HG03066 (cell line): Measurements from ENCODE around the gene BCO2.
"Not testable (repeated sequence)": the region's sequence is repeated elsewhere in the genome, so short reads cannot be mapped to it uniquely, and the experiment has no call there.

Experiments
- ATAC-seq: cut with Tn5 transposase; IDR thresholded peaks from one replicate; pipeline ENCODE4 v1.9.1; 2021; ENCODE audit warnings: low read depth; ENCODE audit not compliant: unreplicated experiment

The BCO2 gene

DNA sequence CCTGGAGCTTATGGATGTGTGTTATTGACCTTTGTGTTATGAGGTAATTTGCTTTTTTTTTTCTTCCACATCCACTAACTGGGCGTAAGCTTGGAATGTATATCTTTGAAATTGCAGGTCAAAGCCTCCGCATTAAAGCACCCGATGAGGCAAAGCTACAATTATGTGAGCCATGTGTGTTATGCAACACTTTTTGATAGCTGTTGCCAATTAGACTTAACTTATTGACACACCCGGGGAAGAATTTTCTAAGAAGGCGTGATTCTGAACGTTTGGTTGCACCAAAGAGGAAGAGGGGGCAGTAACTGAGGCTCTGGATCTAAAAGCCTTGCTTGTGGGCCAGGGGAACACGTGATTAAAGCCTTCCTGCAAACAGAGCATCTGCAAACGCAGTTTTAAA lies 8.8 kb upstream of the BCO2 start:
- no peak for ATAC-seq

DNA sequence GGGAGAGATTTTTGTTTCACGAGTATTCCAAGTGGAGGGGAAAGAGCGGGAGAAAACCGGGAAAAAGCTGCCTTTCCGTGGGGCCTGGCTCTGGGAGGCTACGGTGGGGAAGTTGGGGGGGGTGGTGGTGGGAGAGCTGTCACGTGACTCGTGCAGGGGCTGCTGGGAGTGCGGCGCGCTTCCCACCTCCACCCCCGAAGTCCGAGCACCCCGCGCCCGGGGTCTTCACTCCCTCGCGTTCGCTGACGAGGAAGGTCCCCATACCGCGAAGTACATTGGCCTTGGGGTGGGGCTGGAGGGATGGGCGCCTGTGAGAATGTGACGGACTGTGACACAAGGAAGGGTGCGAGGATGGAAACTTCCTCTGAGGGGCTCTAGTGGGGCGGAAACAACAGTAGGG lies 8.2 kb upstream of the BCO2 start, which contains the start of gene TEX12:
Gene TEX12, plus strand, starts transcription at position 228 of the 400 bp plus-strand sequence. CDS start 1,897 bp downstream, outside the sequence.
- no peak for ATAC-seq

DNA sequence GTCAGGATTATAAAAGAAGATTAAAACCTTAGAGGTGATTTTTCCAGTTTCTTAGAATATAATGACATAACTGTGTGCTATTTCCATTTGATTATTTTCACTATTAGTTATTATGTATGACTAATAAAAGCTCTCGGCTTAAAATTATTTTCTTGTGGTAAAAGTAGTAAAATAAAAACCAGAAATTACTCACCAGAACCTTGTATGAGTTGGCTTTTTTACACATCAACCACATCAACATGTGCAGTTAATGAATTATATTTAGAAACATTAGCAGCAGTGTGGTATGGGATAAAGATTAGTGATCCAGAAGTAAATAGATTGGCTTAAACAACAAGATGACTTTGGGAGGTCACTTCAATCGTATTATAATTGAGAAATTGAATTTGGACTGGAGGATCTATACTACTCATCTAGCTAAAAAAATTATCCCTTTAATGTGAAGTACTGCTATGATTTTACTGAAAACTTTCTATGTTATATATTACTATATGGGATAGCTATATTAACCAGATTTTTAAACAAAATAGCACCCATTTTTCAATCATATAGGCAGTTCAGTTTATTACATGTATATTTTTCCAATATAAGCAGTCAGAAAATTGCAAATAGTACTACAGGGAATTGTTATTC lies 2.8 kb upstream of the BCO2 start:
- no peak for ATAC-seq

DNA sequence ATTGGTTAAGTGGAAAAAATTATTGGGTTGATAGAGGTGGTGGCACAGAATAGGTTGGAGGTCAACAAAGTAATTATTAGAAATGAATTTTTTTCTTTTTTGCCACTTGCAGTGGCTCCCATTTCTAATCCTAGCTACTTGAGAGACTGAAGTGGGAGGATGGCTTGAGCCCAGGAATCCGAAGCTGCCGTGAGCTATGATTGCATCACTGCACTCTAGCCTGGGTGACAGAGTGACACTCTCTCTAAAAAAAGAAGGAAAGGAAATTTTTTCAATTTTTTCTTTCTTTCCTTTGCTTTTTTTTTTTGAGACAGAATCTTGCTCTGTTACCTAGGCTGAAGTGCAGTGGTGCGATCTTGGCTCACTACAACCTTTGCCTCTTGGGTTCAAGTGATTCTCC lies 2.2 kb upstream of the BCO2 start:
- no peak for ATAC-seq

DNA sequence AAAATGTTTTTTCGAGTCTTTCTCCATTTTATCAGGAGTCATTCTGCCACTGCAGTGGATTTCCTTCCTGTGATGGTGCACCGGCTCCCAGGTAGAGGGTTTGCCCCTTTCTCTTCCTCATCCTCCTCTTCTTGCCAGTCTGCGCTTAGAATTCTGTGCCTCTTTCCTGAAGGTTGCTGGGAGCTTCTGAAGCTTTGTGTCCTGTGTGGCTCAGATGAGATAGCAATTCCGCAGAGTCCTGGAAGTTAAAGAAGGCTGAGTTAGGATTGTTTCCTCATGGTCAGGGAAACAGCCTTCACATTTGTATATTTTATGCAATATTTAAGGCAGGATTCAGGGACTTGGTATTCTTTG lies 264 bp downstream of the BCO2 start:
- no peak for ATAC-seq

DNA sequence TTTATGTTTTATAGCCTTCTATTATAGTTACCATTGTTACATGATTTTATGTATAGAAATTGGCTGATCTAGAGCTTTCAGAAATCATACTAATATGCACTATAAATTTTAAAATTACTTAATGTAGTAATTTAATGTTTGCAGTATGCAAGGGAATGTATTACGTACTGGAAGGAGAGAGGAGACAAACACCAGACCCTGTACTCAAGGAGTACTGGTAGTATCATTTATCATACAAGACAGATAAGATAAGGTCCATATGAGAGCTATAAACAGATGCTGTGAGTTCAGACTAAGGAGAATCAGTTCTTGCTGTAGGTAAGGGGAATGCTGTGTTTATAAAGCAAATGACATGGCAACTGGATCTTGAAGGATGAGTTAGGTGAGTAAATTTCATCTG lies 765 bp downstream of the BCO2 start:
- no peak for ATAC-seq

DNA sequence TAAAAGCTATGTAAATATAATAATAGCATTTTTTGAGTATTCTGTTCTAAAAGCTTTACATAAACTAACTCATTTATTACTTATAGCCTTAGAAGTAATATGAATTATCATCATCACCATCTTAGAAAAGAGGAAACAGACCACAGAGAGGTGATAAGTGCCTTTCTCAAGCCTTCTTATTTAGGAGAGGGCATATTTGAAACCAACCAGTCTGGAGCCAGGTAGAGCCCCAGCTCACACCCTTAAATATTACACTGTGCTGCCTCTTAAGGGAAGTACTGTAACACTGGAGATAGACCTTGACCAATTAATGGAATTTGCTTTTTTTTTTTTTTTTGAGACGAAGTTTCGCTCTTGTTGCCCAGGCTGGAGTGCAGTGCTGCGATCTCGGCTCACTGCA lies 2.3 kb downstream of the BCO2 start:
- no peak for ATAC-seq

DNA sequence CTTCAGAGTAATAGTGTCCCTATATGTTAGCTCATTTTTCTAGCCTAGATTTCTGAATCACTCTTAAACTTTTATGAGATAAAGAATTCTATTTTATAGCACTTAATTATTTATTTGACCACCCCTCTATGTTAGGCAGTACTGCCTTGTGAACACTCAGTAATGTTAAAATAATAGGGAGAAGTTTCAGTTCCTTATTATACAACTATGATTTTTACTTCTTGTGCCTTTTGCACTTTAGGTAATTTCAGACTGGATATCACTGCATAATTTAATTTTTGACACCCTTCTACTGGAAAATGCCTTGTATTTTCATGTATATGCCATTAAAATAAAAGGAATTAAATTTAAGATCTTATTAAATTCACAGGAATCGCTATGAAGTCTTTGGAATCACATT lies 3.1 kb downstream of the BCO2 start:
- ATAC-seq = no peak

DNA sequence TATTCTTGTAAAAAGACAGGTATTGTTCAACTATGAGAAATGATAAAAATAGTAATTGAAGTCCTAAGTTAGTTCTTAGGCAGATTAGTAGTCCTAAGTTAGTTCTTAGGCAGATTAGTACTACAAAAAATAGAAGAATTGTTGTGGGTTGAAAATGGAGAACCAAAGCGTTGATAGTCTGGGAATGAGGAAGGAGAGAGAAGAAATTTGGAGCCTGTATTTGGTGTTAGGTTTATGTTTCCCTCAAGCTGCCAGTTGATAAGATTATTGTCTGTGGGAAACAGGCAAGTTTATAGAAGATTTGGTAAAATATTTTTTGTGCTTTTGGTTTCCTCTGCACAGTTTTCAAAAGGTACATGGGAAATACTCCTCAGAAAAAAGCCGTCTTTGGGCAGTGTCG lies 3.6 kb downstream of the BCO2 start:
- no peak for ATAC-seq

DNA sequence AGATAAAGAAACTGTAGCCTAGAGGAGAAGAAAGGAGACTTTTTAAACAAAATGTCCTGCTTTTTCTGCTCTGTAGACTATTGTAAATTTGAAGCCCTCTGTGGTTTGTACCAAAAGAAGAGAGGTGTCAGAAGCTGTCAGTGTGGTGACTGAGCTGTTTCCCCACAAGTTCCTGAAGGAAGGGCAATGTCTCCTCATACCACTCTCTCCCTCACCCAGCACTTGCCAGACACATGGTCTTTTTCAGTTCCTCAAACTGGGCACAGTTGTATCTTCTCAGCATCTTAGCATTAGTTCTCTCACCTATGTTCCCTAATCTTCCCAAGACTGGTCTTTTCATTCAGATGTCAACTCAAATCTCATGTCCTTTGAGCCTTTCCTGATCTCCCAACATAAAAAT lies 4.3 kb downstream of the BCO2 start:
- no peak for ATAC-seq

DNA sequence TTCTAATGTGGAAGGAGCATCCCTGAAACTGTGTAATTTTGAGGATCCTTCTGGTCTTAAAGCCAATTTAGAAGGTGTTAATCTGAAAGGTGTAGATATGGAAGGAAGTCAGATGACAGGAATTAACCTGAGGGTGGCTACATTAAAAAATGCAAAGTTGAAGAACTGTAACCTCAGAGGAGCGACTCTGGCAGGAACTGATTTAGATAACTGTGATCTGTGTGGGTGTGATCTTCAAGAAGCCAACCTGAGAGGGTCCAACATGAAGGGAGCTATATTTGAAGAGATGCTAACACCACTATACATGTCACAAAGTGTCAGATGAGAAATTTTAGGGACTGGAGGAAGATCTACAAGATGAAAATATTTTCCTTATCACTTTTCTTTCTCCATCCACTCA lies 7.6 kb downstream of the BCO2 start:
- no peak for ATAC-seq

DNA sequence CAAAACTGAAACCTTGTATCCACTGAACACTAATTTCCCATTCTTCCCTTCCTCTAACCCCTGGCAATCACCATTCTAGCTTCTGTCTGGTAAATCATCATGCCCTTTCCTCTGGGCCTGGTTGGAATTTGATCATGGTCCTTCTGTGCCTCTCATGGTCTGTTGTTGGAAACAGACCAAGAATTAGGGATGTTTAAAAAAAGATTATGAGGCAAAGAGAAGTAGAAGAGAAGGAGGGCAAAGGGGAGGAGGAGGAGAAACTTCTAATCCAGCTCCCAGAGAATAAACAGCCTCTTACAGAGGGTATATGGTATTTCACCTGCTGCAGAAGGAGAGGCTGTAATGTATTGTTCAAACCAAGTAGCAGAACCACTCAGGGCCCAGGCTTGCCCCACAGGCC lies 10.6 kb downstream of the BCO2 start:
- ATAC-seq = no peak

DNA sequence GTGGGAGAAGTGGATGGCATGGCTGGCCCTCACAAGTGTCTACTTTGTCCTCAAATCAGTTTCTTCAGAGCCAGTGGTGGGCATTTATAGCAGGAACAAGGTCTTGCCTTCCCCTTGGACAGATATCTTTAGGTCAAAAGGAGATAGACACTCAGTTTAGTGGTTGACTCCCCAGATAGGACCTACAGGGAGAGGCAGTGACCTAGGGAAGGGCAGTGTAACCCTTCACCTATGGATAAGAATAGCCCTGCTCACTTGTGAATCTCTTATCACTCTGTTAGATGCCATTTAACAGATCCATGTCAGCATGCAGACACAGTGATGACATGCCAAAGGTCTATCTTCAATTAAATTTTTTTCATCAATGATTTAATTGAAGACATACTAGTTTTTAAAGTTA lies 11.0 kb downstream of the BCO2 start:
- no peak for ATAC-seq

DNA sequence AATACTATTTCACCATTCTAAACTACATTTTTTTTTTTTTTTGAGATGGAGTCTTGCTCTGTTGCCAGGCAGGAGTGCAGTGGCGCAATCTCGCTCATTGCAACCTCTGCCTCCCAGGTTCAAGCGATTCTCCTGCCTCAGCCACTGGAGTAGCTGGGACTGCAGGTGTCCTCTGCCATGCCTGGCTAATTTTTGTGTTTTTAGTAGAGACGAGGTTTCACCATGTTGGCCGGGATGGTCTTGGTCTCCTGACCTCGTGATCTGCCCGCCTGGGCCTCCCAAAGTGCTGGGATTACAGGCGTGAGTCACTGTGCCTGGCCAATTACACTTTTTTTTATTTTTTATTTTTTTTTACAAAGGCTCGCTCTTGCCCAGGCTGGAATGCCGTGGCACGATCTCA lies 19.8 kb downstream of the BCO2 start:
- not testable (repeated sequence) for ATAC-seq

DNA sequence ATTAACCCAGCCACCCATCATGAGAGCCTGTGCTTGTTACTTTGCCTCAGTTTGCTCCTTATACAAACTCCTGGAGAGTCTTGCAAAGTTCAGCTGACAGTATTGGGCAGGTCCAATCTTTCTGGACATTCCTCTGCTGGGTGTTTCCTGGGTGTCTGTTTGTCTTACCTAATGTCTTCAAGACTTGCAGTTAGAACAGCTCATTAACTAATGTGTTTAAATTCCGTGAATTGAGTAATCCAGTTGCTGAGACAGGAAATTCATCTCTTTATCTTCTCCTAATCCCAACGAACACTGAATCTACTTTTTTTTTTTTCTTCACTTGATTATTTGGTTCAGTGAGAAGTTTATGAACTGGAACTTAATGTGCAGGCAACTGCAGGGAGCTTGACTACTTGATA lies 20.6 kb downstream of the BCO2 start:
- no peak for ATAC-seq

DNA sequence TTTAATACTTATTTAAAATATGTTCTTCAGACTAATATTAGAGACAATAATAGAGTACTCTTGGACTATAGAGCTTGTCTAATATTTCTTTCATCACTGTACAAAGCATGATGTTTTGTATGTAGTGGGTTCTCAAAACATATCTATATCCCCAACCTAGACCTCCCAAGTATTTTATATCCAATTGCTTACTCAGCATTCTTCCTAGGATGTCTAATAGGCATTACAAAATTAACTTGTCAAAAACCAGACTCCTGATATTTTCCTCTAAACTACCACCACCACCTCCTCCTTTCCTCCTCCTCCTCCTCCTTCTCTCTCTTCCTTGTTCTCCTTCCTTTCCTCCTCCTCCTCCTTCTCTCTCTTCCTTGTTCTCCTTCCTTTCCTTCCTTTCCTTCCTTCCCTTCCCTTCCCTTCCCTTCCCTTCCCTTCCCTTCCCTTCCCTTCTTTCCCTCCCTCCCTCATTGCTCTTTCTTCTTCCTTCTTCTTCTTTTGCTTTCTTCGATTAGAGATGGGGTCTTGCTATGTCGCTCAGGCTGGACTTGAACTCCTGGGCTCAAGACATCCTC lies 21.3 kb downstream of the BCO2 start:
- no peak for ATAC-seq

DNA sequence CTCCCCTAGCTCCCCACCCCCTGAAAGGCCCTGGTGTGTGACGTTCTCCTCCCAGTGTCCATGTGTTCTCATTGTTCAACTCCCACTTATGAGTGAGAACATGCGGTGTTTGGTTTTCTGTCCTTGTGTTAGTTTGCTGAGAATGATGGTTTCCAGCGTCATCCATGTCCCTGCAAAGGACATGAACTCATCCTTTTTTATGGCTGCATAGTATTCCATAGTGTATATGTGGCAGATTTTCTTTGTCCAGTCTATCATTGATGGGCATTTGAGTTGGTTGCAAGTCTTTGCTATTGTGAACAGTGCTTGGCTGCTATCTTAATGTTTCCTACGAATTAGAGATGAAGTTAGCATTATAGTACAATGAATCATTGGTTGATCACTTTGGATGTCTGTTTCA lies 23.8 kb downstream of the BCO2 start:
- ATAC-seq = not testable (repeated sequence)

DNA sequence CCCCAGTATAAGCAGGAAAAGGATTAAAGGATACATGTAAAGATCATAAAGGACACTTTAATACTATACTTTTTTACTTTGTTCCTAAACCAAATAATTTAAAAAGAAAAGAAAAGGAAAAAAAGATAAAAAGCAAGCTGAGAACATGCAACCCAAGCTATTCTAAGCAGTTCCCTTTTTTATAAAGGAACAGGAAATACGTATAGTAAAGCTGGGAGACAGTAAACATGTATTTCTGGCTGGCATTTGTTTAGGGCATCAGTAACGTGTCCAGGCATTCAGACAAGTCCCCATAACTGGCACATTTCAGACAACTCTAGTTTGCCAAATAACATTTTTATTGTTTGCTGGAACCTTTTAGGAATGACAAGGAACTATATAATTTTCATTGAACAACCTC lies 24.9 kb downstream of the BCO2 start:
- no peak for ATAC-seq

DNA sequence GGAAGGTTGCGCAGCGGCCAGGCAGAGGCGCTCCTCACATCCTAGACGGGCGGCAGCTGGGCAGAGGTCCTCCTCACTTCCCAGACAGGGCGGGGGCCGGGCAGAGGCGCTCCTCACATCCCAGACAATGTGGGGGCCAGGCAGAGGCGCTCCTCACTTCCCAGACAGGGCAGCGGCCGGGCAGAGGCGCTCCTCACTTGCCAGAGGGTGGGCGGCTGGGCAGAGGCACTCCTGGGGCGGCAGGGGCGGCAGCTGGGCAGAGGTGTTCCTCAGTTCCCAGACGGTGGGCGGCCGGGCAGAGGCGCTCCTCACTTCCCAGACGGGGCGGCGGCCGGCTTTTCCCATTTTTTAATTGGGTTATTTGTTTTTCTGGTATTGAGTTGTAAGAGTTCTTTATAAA lies 30.8 kb downstream of the BCO2 start:
- ATAC-seq = no peak

DNA sequence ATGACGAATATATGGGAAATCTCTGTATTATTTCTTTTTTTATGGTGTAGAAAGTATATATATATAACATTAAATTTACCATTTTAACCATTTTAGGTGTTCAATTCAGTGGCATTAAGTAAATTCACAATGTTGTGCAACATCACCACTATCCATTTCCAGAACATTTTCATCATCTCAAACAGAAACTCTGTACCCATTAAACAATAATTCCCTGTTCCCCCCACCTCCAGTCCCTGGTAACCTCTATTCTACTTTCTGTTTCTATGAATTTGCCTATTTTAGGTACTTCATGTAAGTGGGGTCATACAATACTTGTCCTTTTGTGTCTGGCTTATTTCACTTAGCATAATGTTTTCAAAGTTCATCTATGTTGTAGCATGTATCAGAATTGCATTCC lies 35.6 kb downstream of the BCO2 start:
- ATAC-seq = no peak

DNA sequence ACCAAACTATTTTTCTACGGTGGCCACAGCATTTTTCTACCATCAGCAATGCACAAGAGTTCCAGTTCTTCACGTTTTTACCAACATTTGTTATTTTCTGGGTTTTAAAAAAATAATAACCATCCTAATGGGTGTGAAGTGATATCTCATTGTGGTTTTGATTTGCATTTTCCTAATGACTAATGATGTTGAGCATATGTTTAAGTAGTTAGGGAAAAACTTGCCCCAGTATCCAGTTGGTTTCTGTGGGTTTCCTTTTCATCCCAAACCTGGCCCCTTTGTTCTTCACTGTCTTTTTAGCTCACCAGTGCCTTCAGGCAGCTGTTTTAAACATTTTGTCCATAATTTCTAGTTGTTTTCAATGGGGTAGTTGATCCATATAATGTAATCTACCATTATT lies 36.2 kb downstream of the BCO2 start:
- no peak for ATAC-seq

DNA sequence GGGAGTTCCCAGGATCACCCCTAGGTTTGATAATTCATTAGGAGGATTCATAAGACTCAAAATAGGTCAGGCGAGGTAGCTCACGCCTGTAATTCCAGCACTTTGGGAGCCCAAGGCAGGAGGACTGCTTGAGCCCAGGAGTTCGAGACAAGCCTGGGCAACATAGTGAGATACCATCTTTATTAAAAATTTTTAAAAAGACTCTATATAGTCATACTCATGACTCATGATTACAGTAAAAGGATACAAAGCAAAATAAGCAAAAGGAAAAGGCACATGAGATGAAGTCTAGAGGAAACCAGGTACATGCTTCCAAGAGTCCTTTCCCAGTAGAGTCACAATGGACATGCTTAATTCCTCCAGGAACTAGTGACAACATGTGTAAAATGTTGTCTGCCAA lies 37.0 kb downstream of the BCO2 start:
- ATAC-seq = no peak

DNA sequence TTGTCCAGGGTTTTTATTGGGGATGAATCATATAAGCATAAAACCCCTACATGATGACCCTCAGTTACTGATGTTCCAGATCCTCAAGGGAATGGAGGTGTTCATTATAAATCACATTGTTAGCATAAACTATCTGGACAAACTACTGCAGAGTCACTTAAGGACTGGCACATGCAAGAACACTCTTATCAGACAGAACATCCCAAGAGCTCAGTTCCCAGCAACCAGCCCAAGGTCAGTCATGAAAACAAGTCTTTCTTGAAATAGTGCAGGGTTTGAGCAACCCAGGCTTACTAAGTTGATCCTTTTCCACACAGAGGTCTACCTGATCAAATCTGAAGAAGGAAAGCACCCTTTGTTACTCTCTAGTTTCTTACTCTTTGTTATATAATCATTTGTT lies 37.4 kb downstream of the BCO2 start:
- ATAC-seq = no peak
